Activated CD4-positive, alpha-beta T cell treated with anti-CD3 and anti-CD28 coated beads, Interleukin-2, amount 10 ng/mL, durations not matched to agents 24 days and 14 days (primary cell): ENCODE measurements around the gene ADRA2A. TPM values are rescaled to one million over a fixed set of nuclear protein-coding genes. Genes with fewer than 3 reads are reported as not detected.

Source experiments
- DNase-seq: peaks from one replicate; pipeline ENCODE4 v3.0.0; 2022
- H3K27ac Mint-ChIP-seq: one replicate; pipeline ENCODE4 v1.8.0; 2022; ENCODE audit warnings: mild to moderate bottlenecking, mixed read lengths
- H3K27me3 Mint-ChIP-seq: one replicate; pipeline ENCODE4 v1.8.0; 2022; ENCODE audit warnings: mixed read lengths
- H3K36me3 Mint-ChIP-seq: one replicate; pipeline ENCODE4 v1.8.0; 2022; ENCODE audit warnings: low read depth, mild to moderate bottlenecking, mixed read lengths
- H3K4me1 Mint-ChIP-seq: one replicate; pipeline ENCODE4 v1.8.0; 2021; ENCODE audit warnings: mixed read lengths
- H3K4me3 Mint-ChIP-seq: one replicate; pipeline ENCODE4 v1.8.0; 2022; ENCODE audit warnings: mild to moderate bottlenecking, moderate library complexity, mixed read lengths
- H3K9me3 Mint-ChIP-seq: one replicate; pipeline ENCODE4 v1.8.0; 2021; ENCODE audit warnings: mixed read lengths
- intact Hi-C: fragments of 100-400 bp; cut with micrococcal nuclease; formaldehyde crosslinking; loops from one replicate; pipeline ENCODE4 v1.15.1; 2023
- total RNA-seq: library from RNA; stranded (reverse); gene quantifications from 2 replicates; pipeline ENCODE4 v1.2.3, GENCODE V29; 2022

ADRA2A gene
- total RNA-seq, 1 donor from 2014 or later: not detected

DNA sequence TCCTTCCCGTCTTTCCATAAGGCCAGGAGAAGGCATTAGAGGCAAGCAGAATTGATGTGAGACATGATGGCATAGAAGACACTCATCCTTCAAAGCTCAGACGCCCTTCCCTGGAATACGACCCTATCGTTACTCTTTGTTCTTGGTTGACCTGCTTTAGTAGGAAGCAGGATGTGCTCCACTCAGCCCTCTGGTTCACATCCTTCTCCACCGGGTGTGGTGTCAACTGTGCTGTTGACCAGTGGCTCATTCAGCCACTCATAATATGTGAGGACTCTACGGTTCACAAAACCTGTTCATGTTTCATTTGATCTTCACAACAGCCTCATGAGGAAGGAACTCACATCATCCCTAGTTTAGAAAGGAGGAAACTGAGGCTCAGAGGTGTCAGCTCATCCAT is 47.1 kb downstream of the ADRA2A start:
- Mint-ChIP-seq H3K4me1 (no peaks in the 10 kb centered on the region), H3K4me3 (no peak overlapping the region), H3K27ac (no peak overlapping the region), H3K27me3 (peaks cover 13% of the 10 kb centered on the region), H3K36me3 (no peaks in the 10 kb centered on the region), H3K9me3 (no peaks in the 10 kb centered on the region)
- intact Hi-C loops: no loop called here
- no peak for DNase-seq

GRCh38 chr10:111125102-111125501 is 48.3 kb downstream of the ADRA2A start:
- no peaks in the 10 kb centered on the region for H3K36me3 Mint-ChIP-seq
- H3K27me3 Mint-ChIP-seq: peaks cover 10% of the 10 kb centered on the region
- no peaks in the 10 kb centered on the region for H3K4me1 Mint-ChIP-seq
- no peak overlapping the region for H3K4me3 Mint-ChIP-seq
- intact Hi-C loops: no loop called here
- H3K9me3 Mint-ChIP-seq: no peaks in the 10 kb centered on the region
- no peak for DNase-seq
- no peak overlapping the region for H3K27ac Mint-ChIP-seq

GRCh38 chr10:111126077-111126476 is 49.2 kb downstream of the ADRA2A start:
- intact Hi-C loops: no loop called here
- H3K27ac Mint-ChIP-seq: no peak overlapping the region
- no peaks in the 10 kb centered on the region for H3K36me3 Mint-ChIP-seq
- DNase-seq: no peak
- no peaks in the 10 kb centered on the region for H3K9me3 Mint-ChIP-seq
- peaks cover 7% of the 10 kb centered on the region for H3K27me3 Mint-ChIP-seq
- no peak overlapping the region for H3K4me3 Mint-ChIP-seq
- no peaks in the 10 kb centered on the region for H3K4me1 Mint-ChIP-seq

DNA sequence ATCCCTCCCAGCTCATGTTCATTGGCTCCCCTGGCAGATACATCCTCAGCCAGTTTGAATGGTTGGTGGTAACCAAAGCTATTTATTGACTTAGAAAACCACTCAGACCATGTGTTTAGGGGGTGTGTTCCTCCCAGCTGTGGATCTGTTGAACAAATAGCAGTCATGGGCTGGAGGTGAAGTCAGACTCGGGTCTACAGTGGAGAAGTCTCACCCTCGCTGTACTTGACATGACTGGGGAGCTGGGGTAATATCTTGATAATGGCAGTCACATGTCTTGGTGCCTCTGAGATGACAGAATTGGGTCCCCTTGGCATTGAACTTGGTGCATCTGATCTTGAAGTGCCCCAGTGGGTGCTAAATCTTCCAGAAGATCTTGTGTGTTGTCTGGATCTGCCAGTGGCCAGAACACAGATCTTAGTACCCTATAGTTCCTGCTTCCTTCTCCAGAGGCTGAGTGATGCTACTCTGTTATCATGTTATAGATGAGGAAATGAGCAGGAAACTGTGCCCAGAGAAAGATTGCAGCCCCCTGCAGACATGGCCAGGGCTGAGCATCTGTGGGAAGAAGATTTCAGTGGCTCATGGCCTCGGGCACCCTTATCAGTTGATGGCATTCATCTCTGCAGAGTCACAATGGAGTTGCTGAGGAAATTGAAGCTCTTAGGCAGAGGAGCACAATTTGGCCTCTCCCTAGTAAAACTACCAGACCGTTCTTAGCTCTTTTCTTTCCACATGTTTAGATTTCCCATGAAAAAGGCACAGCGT is 50.4 kb downstream of the ADRA2A start:
- Mint-ChIP-seq H3K36me3 (no peaks in the 10 kb centered on the region), H3K9me3 (no peaks in the 10 kb centered on the region), H3K27me3 (peaks cover 7% of the 10 kb centered on the region), H3K4me3 (no peak overlapping the region), H3K27ac (no peak overlapping the region), H3K4me1 (no peaks in the 10 kb centered on the region)
- intact Hi-C loops: no loop called here
- no peak for DNase-seq

GRCh38 chr10:111128331-111129180 is 51.7 kb downstream of the ADRA2A start:
- H3K9me3 Mint-ChIP-seq: no peaks in the 10 kb centered on the region
- no peak overlapping the region for H3K4me3 Mint-ChIP-seq
- H3K27me3 Mint-ChIP-seq: peaks cover 15% of the 10 kb centered on the region
- no peak for DNase-seq
- intact Hi-C loops: no loop called here
- no peak overlapping the region for H3K27ac Mint-ChIP-seq
- no peaks in the 10 kb centered on the region for H3K4me1 Mint-ChIP-seq
- H3K36me3 Mint-ChIP-seq: no peaks in the 10 kb centered on the region

GRCh38 chr10:111129363-111129762 is 52.5 kb downstream of the ADRA2A start:
- Mint-ChIP-seq H3K36me3 (no peaks in the 10 kb centered on the region), H3K27ac (no peak overlapping the region), H3K27me3 (peaks cover 23% of the 10 kb centered on the region), H3K4me3 (no peak overlapping the region), H3K9me3 (no peaks in the 10 kb centered on the region), H3K4me1 (no peaks in the 10 kb centered on the region)
- DNase-seq: no peak
- intact Hi-C loops: no loop called here

- DNase-seq: no peak
- no peaks in the 10 kb centered on the region for H3K9me3 Mint-ChIP-seq
- intact Hi-C loops: no loop called here
- no peaks in the 10 kb centered on the region for H3K36me3 Mint-ChIP-seq
- H3K27me3 Mint-ChIP-seq: peaks cover 29% of the 10 kb centered on the region
- no peaks in the 10 kb centered on the region for H3K4me1 Mint-ChIP-seq
- H3K4me3 Mint-ChIP-seq: no peak overlapping the region
- no peak overlapping the region for H3K27ac Mint-ChIP-seq
Measured at GRCh38 chr10:111130471-111130870, 53.6 kb downstream of the ADRA2A start.

Other genes with a start within 250 kb of the ADRA2A start
- 45.2 and 53.6 TPM in 2 replicates for gene PDCD4, start 205.1 kb upstream of the ADRA2A start, total RNA-seq
- gene BBIP1, start 157.8 kb upstream of the ADRA2A start, total RNA-seq: 26.3 and 31.1 TPM in 2 replicates
- 38.3 and 41.8 TPM in 2 replicates for gene SHOC2, start 157.4 kb upstream of the ADRA2A start, total RNA-seq